ENCODE data around the gene C1orf21.

- TF ChIP-seq CTCF (IDR thresholded peaks at IDR 0.05) (no peak), EZH2 (IDR thresholded peaks at IDR 0.05; ENCODE audit: borderline replicate concordance, insufficient read depth, low read depth, low read length, poor library complexity, severe bottlenecking) (no peak)
Observed at GRCh38 chr1:184555665-184556641, 169.1 kb downstream of the C1orf21 start.
